K562 (cell line): ENCODE results near the gene PTPRE. TPM values are rescaled to one million over a fixed set of nuclear protein-coding genes. Genes with fewer than 3 reads are reported as not detected.
A peak's percentile ranks its signal among the peaks of the same experiment; 100 is the strongest.

ENCODE experiments used
- ATAC-seq: fragments of 200-7000 bp; cut with Tn5 transposase; 3 replicates; pipeline ENCODE4 v1.9.1; 2020; ENCODE audit warnings: moderate library complexity
- BruUV-seq: library from RNA; stranded (reverse); fragments of 400-500 nt; replicated peaks from 2 replicates; lab custom pipeline; 2021; lab: Mats Ljungman, UMichigan
- CTCF ChIA-PET: fragments of 300-600 bp; formaldehyde crosslinking; extraction: SDS; loops from one replicate; lab custom pipeline; 2021; ENCODE audit warnings: low intra/inter-chr PET ratio; lab: Yijun Ruan, JAX
- POLR2A ChIA-PET: fragments of 300-600, 350-650 bp; sonication (Branson Sonifier 250); formaldehyde crosslinking; extraction: SDS; loops from one replicate; lab custom pipeline; 2021; ENCODE audit warnings: antibody characterized with exemption, inconsistent platforms; lab: Yijun Ruan, JAX
- DNase-seq, 4 experiments: peaks; one replicate each; pipeline versions ENCODE4 v3.0.0 to v3.0.0-alpha.2; 2011 to 2018; ENCODE audit warnings: low spot score in 3 of 4, mixed read lengths in 3 of 4; ENCODE audit errors: extremely low read depth in 1 of 4
- FAIRE-seq: peaks from 2 replicates; lab custom pipeline; 2011; peaks lifted over from hg19 to GRCh38; lab: Jason Lieb, UNC
- H2AFZ ChIP-seq: 2 replicates; pipeline ENCODE4 v1.6.0; 2011; ENCODE audit warnings: low read depth, low read length, control low read depth, inconsistent platforms
- H3K27ac ChIP-seq: fragments of 200-600 bp; 3 replicates; pipeline ENCODE4 v1.8.0; 2011; ENCODE audit warnings: low read depth, mild to moderate bottlenecking, control low read depth, inconsistent platforms, low read length, moderate library complexity, mixed read lengths; ENCODE audit errors: extremely low read depth
- H3K27me3 ChIP-seq, 2 experiments: fragments of 300-600 bp in 1 of 2; 2 replicates in 1 of 2; 3 replicates in 1 of 2; pipeline versions ENCODE4 v1.6.0 to v1.8.0; 2011; ENCODE audit warnings: inconsistent platforms in 2 of 2, low read length in 2 of 2, mild to moderate bottlenecking in 1 of 2, mixed read lengths in 1 of 2, moderate library complexity in 1 of 2; ENCODE audit not compliant: control insufficient read depth in 2 of 2, insufficient read depth in 2 of 2
- H3K36me3 ChIP-seq: fragments of 300-600 bp; 3 replicates; pipeline ENCODE4 v1.8.0; 2011; ENCODE audit warnings: mild to moderate bottlenecking, low read length, inconsistent platforms; ENCODE audit not compliant: control insufficient read depth, insufficient read depth
- H3K4me1 ChIP-seq, 2 experiments: fragments of 200-600 bp in 1 of 2; replicated peaks in 1 of 2; 2 replicates in 1 of 2; 3 replicates in 1 of 2; pipeline versions ENCODE4 v1.5.1 to v1.8.0; 2011; ENCODE audit warnings: inconsistent platforms in 2 of 2, low read length in 2 of 2, mild to moderate bottlenecking in 1 of 2, mixed read lengths in 1 of 2, moderate library complexity in 1 of 2; ENCODE audit not compliant: control insufficient read depth in 2 of 2, insufficient read depth in 2 of 2
- H3K4me2 ChIP-seq: 2 replicates; pipeline ENCODE4 v1.6.1; 2011; ENCODE audit warnings: low read length, control low read depth, inconsistent platforms, mixed read lengths; ENCODE audit not compliant: insufficient read depth
- H3K4me3 ChIP-seq: fragments of 200-600 bp; sonication (generic), shearing (Covaris generic); 2 replicates; pipeline ENCODE4 v1.5.1; 2016; ENCODE audit warnings: control low read depth, inconsistent platforms
- H3K79me2 ChIP-seq: fragments of 200-600 bp; 3 replicates; pipeline ENCODE4 v1.8.0; 2011; ENCODE audit warnings: low read length, inconsistent platforms; ENCODE audit not compliant: control insufficient read depth, insufficient read depth
- H3K9ac ChIP-seq, 2 experiments: 2 replicates each; pipeline versions ENCODE4 v1.6.0 to v1.6.1; 2011; ENCODE audit warnings: low read depth in 2 of 2, low read length in 2 of 2, control low read depth in 1 of 2, inconsistent platforms in 1 of 2, mild to moderate bottlenecking in 1 of 2, mixed read lengths in 1 of 2; ENCODE audit not compliant: insufficient read depth in 1 of 2
- H3K9me1 ChIP-seq: one replicate; pipeline ENCODE4 v1.6.0; 2011; ENCODE audit warnings: inconsistent platforms, mild to moderate bottlenecking, low read length, moderate library complexity; ENCODE audit not compliant: control insufficient read depth, insufficient read depth
- H3K9me3 ChIP-seq: replicated peaks from 2 replicates; pipeline ENCODE4 v1.5.1; 2011; ENCODE audit warnings: low read depth, low read length, inconsistent platforms; ENCODE audit not compliant: control insufficient read depth, insufficient read depth
- H4K20me1 ChIP-seq: replicated peaks from 2 replicates; pipeline ENCODE4 v1.6.1; 2011; ENCODE audit warnings: low read length, inconsistent platforms, mixed read lengths; ENCODE audit not compliant: control insufficient read depth, insufficient read depth
- CREB1 ChIP-seq, 2 experiments: sonication (generic) in 1 of 2; formaldehyde crosslinking in 1 of 2; IDR thresholded peaks; 2 replicates each; pipeline versions ENCODE4 v1.6.1 to v1.8.0; 2012 to 2022; ENCODE audit warnings: inconsistent platforms in 1 of 2, mild to moderate bottlenecking in 1 of 2, missing genetic modification reagents in 1 of 2, moderate library complexity in 1 of 2
- ETV1 ChIP-seq: fragments of 450-650 bp; conservative IDR thresholded peaks from 2 replicates; pipeline ENCODE4 v1.6.1; 2016; ENCODE audit warnings: missing genetic modification characterization, control low read depth, low read depth, missing compliant biosample characterization
- NCOR1 ChIP-seq: fragments of 450-650 bp; IDR thresholded peaks from 2 replicates; pipeline ENCODE4 v1.6.1; 2016; ENCODE audit warnings: mild to moderate bottlenecking, moderate library complexity
- PTTG1 ChIP-seq: fragments of 450-650 bp; IDR thresholded peaks from 2 replicates; pipeline ENCODE4 v1.6.1; 2016; ENCODE audit warnings: low read depth, mild to moderate bottlenecking, missing genetic modification characterization, missing compliant biosample characterization
- RAD21 ChIP-seq, 2 experiments: fragments of 250-450 bp in 1 of 2; fragments of 450-650 bp in 1 of 2; sonication (Bioruptor Pico) in 1 of 2; formaldehyde crosslinking in 1 of 2; IDR thresholded peaks in 1 of 2; conservative IDR thresholded peaks in 1 of 2; 2 replicates each; pipeline versions ENCODE4 v1.4.0 to v1.8.0; 2020 to 2022; ENCODE audit warnings: mild to moderate bottlenecking in 2 of 2, moderate library complexity in 1 of 2
- SP1 ChIP-seq: sonication (generic); formaldehyde crosslinking; IDR thresholded peaks from 2 replicates; pipeline ENCODE4 v1.8.1; 2022; ENCODE audit warnings: mild to moderate bottlenecking, missing genetic modification reagents
- ZFX ChIP-seq: sonication (generic); formaldehyde crosslinking; IDR thresholded peaks from 2 replicates; pipeline ENCODE4 v1.8.0; 2022; ENCODE audit warnings: mild to moderate bottlenecking, missing genetic modification reagents, moderate library complexity
- WGBS: fragments of 100-300 bp; shearing (Covaris generic); methylation state at CpG from one replicate; pipeline ENCODE4 v1.1.6; 2016; ENCODE audit warnings: low coverage, mixed read lengths; ENCODE audit not compliant: insufficient coverage; ENCODE audit errors: missing lambda C conversion rate; 5-methylcytosine and 5-hydroxymethylcytosine counted together
- in situ Hi-C: fragments of 300-500 bp; cut with MboI; formaldehyde crosslinking; loops from 4 replicates; pipeline ENCODE4 v1.15.0; 2018; ENCODE audit warnings: inconsistent platforms, mixed read lengths
- intact Hi-C: fragments of 100-400 bp; cut with micrococcal nuclease; formaldehyde crosslinking; loops from 2 replicates; pipeline ENCODE4 v1.14.2; 2022
- polyA plus RNA-seq, 8 experiments: library from polyadenylated mRNA; depleted of rRNA in 4 of 8; stranded (reverse) in 5 of 8; unstranded in 3 of 8; fragments of >200 nt; fragmentation: Nextera tagmentation in 2 of 8; fragmentation: Illumina TruSeq in 1 of 8; extraction: Ambion mirVana in 2 of 8; extraction: Trizol in 1 of 8; gene quantifications; 2 replicates each; pipeline versions ENCODE4 v1.2.1 to v1.2.3, GENCODE V29; 2011 to 2014; ENCODE audit warnings: inconsistent platforms in 1 of 8, missing spikeins in 1 of 8
- total RNA-seq, 7 experiments: library from RNA; depleted of rRNA in 6 of 7; stranded (reverse); fragments of >200 nt in 6 of 7; fragmentation: Illumina TruSeq in 2 of 7; extraction: Trizol in 2 of 7; gene quantifications; 2 replicates each; pipeline versions ENCODE4 v1.2.1 to v1.2.3, GENCODE V29; 2011 to 2021; ENCODE audit warnings: low replicate concordance in 1 of 7
- TF ChIP-seq, protein P1 (sequence below): conservative IDR thresholded peaks from 2 replicates; pipeline ENCODE4 v1.6.1; 2011; ENCODE audit warnings: low read depth, mild to moderate bottlenecking, low read length; ENCODE audit not compliant: control insufficient read depth

PTPRE gene
- total and polyA plus RNA-seq, 9 of the 15 experiments (the other 6 are each of a cell fraction or from before 2014, with no cell fraction given) = 0.01 to 0.13 (median 0.04) TPM; not detected in 4

DNA sequence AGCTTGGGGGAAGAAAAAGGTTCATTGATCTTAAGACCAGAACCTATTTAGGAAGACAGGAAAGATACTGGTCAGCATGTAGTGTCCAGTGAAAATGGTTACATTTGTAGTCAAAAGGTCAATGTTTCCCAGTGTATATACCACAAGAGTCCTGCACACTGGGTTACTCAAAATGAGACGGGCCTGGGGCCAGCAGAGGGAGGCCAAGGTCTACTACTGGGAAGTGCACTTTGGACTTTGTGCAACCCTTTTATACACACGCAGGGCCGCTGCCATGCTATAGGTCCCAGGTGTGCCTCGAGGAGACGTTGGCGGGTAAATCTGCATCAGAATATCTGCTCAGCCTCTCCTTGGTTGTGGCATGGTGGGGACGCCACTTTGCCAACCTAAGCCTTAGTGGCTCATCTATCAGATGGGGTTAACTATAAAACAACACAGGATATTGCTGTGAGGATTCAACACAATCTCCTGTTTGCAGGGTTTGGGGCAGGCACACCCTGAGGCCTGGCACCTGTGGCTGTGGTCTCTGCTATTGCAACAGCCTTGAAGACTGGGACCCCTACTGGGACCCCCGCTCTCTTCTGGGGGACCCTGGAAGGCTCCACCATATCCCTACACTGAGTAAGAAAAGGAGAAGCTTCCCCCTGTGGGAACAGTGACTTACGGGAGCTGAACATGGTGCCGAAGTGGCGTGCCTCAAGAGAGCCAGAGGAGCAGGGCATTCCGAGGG, 33.9 kb upstream of the PTPRE start:
- DNase-seq = no peak
- no peak for ATAC-seq
- Histone ChIP-seq H4K20me1 (no peaks in the 10 kb centered on the region), H3K9me1 (no peaks in the 10 kb centered on the region), H2AFZ (no peak overlapping the region), H3K9me3 (no peaks in the 10 kb centered on the region), H3K9ac (no peak overlapping the region), H3K36me3 (no peaks in the 10 kb centered on the region), H3K4me1 (no peaks in the 10 kb centered on the region), H3K4me3 (no peak overlapping the region), H3K79me2 (no peaks in the 10 kb centered on the region), H3K4me2 (no peak overlapping the region), H3K27me3 (peaks cover 0 to 13% of the 10 kb centered on the region in 2 experiments; a peak in 2 of 5 replicates), H3K27ac (no peak overlapping the region)
- BruUV-seq = no TSS peak
- TF ChIP-seq NCOR1 (no peak), ZFX (no peak), RAD21 (CRISPR knock-in tag; conservative IDR thresholded peaks at IDR 0.05 in 1 of 2, IDR thresholded peaks at IDR 0.05 in 1 of 2) (0 out of 4 replicates have a peak, but pooled peaks of 1 of the 2 experiments have one; percentile 11)
- in situ Hi-C loops (no loop called here), intact Hi-C loops (no loop called here)
- POLR2A ChIA-PET = no interaction called here
- WGBS = 1% methylated on average over 11 of the region's 12 CpGs
- FAIRE-seq = no peak
- CTCF ChIA-PET = interaction anchor here (0.7 kb wide), 1 partner anchor 138 kb away, joined by 3 read pairs; no protein-coding TSS in a partner anchor

DNA sequence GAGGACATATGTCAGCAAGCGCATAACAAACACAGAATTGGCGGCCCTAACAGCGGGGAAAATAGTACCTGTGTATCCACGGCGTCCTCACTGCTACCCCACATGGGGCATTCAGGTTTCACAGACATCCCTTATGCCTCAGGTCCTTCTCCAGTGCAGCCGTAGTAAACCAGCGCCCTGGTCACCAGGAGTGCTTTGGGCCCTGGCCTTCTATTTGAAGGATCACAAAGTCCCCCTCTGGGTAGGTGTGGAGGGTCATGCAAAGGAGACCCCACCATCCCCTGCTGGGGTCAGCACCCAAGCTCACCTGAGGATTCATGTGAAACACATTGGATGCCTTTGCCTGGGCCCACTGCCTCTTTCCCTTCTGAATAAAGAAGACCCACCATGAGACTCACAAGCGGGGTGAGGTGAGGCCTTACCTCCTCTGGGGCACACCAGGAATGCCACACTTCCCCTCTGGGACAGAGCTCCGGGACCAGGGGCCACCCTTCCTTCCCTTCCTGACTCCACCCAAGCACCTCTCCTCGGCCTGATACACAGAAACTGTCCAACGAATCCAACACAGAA, 32.9 kb upstream of the PTPRE start:
- no peak for FAIRE-seq
- CTCF ChIA-PET = no interaction called here
- TF ChIP-seq CREB1 (IDR thresholded peaks at IDR 0.05) (no peak), CREB1 (CRISPR knock-in tag; IDR thresholded peaks at IDR 0.05) (no peak), ETV1 (no peak), PTTG1 (tag) (no peak), SP1 (CRISPR knock-in tag) (no peak)
- TF ChIP-seq, protein P1, sequence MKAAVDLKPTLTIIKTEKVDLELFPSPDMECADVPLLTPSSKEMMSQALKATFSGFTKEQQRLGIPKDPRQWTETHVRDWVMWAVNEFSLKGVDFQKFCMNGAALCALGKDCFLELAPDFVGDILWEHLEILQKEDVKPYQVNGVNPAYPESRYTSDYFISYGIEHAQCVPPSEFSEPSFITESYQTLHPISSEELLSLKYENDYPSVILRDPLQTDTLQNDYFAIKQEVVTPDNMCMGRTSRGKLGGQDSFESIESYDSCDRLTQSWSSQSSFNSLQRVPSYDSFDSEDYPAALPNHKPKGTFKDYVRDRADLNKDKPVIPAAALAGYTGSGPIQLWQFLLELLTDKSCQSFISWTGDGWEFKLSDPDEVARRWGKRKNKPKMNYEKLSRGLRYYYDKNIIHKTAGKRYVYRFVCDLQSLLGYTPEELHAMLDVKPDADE = no peak

More for the DNA sequence above, 32.9 kb upstream of the PTPRE start:
- no peak for DNase-seq
- Histone ChIP-seq H3K9me1 (no peaks in the 10 kb centered on the region), H3K27ac (no peak overlapping the region), H3K4me2 (no peak overlapping the region), H3K4me1 (no peaks in the 10 kb centered on the region), H2AFZ (no peak overlapping the region), H3K9ac (no peak overlapping the region), H3K4me3 (no peak overlapping the region), H3K27me3 (peaks cover 0 to 13% of the 10 kb centered on the region in 2 experiments; a peak in 2 of 5 replicates), H3K79me2 (no peaks in the 10 kb centered on the region), H3K36me3 (no peaks in the 10 kb centered on the region), H3K9me3 (no peaks in the 10 kb centered on the region), H4K20me1 (no peaks in the 10 kb centered on the region)
- no TSS peak for BruUV-seq
- WGBS = 0% methylated on average over 9 of the region's 11 CpGs
- in situ Hi-C loops (no loop called here), intact Hi-C loops (no loop called here)
- POLR2A ChIA-PET = no interaction called here
- no peak for ATAC-seq
